LNCaP clone FGC (cell line): ENCODE measurements around the gene SLC35B2.

Experiments
- DNase-seq: peaks from one replicate; pipeline ENCODE4 v3.0.0-alpha.2; 2011; ENCODE audit warnings: low read depth
- H3K4me3 ChIP-seq: 2 replicates; pipeline ENCODE4 v1.5.1; 2011; ENCODE audit warnings: mild to moderate bottlenecking, low read depth, low read length, control low read depth
- TF ChIP-seq, protein P1 (sequence below): IDR thresholded peaks from 2 replicates; pipeline ENCODE4 v1.5.1; 2012; ENCODE audit warnings: mild to moderate bottlenecking; ENCODE audit not compliant: control insufficient read depth, insufficient read depth; ENCODE audit errors: extremely low read depth

The SLC35B2 gene

DNA sequence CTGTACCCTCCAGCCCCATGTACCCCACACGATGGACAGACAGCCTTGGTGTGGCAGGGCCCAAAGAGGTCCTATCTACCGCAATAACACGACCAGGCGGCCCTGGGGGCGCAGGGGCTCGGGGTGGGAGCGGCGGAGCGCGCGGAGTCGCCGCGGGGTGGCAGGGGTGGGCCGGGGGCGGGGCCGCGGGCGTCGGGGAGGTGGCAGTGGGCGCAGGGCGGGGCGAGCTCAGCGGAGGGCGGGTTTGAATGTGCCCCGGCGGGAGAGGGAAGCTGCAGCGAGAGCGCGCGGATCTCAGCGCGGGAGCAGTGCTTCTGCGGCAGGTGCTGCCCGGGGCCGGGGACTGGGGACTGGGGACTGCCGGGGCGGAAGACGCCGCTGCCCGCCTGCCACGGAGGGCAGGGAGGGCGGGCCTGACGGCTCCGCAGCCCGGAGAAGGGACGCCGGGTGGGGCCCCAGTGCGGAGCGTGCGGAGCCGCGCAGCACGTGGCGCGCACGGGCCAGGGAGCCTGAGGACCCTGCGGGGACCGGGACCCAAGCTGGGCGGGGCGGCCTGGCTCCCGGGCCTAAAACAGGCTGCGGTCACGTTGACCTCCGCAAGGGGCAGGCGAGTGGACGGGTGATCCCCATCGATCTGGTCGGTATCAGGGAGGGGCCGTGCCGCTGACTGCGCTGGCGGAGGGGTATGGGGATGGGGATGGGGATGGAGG is 33.9 kb downstream of the SLC35B2 start, which contains the start of gene SLC29A1:
Gene SLC29A1, plus strand, starts transcription at position 277 of the 710 bp plus-strand sequence. CDS start 3,719 bp downstream, outside the sequence.
- peak within 1 kb of the TSS; percentile 65 for H3K4me3 ChIP-seq
- no peak for DNase-seq
- TF ChIP-seq, protein P1, sequence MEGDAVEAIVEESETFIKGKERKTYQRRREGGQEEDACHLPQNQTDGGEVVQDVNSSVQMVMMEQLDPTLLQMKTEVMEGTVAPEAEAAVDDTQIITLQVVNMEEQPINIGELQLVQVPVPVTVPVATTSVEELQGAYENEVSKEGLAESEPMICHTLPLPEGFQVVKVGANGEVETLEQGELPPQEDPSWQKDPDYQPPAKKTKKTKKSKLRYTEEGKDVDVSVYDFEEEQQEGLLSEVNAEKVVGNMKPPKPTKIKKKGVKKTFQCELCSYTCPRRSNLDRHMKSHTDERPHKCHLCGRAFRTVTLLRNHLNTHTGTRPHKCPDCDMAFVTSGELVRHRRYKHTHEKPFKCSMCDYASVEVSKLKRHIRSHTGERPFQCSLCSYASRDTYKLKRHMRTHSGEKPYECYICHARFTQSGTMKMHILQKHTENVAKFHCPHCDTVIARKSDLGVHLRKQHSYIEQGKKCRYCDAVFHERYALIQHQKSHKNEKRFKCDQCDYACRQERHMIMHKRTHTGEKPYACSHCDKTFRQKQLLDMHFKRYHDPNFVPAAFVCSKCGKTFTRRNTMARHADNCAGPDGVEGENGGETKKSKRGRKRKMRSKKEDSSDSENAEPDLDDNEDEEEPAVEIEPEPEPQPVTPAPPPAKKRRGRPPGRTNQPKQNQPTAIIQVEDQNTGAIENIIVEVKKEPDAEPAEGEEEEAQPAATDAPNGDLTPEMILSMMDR = peak; percentile 39

DNA sequence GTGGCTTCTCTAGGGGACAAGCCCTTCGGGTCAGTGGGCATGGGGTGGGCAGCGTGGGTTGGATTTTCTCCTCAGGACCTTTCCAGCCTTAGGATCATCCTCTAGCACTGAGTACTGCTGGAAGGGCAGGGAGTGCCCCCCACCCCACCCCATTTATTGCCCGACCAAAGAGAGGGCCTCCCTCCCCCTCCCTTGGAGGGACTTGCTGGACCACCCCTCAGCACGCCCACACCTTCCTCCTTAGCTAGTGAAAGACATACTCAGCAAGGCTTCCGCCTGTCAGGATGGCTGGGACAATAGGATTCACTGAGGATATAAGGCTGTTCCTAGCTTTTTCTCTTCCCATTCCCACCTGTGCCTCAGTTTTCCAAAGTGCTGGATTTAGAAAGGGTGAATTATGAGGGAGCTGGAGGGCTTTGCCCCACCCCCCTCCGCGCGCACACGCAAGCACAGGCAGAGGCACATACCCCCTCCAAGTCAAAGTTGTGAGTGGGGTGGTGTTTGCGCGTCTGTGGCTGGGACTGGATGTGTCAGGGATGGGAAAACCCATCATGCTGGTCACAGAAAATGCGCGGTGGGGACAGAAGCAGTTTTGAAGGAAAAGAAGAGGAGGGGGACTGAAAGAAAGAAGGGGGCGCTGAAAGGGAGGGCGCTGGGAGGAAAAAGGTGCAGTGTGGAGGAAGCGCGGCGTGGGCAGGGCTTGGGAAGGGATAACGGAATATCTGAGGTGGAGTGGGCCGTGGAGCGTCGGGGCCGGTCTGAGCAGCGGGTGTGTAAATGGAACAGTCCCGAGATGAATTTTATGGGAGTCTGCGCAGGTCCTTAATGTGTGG is 34.6 kb downstream of the SLC35B2 start:
- H3K4me3 ChIP-seq = peak overlapping the region; percentile 65
- TF ChIP-seq, protein P1 = no peak
- DNase-seq = no peak

DNA sequence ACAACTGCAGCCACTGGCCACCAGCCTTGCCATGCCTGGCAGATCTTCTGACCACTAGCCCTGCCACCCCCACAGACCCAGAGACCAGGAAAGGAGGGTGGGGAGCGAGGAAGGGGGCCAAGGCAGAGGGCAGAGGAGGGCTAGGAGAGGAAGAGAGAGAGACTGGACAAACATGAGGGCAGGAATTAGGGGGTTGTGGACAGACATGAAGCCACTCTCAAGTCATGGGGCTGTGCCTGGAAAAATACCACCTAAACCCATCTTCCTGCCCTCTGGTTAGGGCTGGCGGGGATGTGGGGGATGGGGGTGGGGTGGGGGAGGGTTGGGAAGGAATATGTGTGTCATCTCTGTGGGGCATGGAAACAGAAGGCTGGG is 35.4 kb downstream of the SLC35B2 start:
- no peak for DNase-seq
- TF ChIP-seq, protein P1 = no peak
- no peak overlapping the region for H3K4me3 ChIP-seq

DNA sequence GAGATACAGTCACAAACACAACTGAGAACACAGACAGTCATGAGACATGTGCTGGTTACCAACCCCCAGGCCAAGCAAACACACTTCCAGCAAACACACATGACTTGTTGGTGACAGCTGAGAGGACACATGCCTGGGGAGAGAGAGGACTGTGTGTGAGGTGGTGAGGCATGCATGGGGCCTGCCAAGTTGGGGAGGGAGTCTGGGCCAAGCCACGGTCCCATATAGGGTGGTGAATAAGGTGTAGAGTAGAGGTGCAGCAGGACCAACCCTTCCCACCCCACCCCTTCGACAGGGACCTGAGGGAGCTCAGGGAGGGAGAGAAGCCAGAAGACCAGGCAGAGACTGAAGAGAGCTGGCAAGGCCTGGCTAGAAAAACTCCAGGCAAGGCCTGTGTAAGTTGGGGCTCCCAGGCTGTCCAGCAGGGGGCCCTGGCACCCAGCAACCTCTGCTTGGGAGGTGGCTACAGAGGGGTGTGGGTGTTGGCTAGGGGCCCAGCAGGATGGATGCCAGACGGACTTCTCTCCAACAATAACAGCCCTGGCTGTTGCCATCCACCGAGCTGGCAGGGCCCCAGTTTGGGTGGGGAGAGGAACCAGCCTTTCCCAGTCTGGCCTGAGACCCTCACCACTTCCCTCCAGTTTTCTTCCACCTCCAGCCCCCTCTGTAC is 35.9 kb downstream of the SLC35B2 start:
- H3K4me3 ChIP-seq = no peak overlapping the region
- TF ChIP-seq, protein P1 = peak; percentile 49
- peak; percentile 32 for DNase-seq

DNA sequence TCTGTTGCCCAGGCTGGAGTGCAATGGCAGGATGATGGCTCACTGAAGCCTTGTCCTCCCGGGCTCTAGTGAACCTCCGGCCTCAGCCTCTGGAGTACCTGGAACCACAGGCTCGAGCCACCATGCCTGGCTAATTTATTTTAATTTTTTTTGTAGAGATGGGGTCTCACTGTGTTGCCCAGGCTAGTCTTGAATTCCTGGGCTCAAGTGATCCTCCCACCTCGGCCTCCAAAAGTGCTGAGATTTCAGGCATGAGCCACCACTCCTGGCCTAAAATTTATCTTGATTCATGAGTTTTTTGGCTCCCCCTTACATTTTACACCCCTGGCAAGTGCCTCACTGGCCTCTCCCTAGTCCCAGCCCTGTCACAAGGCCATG is 36.4 kb downstream of the SLC35B2 start:
- no peak for DNase-seq
- TF ChIP-seq, protein P1 = no peak
- H3K4me3 ChIP-seq = no peak overlapping the region

DNA sequence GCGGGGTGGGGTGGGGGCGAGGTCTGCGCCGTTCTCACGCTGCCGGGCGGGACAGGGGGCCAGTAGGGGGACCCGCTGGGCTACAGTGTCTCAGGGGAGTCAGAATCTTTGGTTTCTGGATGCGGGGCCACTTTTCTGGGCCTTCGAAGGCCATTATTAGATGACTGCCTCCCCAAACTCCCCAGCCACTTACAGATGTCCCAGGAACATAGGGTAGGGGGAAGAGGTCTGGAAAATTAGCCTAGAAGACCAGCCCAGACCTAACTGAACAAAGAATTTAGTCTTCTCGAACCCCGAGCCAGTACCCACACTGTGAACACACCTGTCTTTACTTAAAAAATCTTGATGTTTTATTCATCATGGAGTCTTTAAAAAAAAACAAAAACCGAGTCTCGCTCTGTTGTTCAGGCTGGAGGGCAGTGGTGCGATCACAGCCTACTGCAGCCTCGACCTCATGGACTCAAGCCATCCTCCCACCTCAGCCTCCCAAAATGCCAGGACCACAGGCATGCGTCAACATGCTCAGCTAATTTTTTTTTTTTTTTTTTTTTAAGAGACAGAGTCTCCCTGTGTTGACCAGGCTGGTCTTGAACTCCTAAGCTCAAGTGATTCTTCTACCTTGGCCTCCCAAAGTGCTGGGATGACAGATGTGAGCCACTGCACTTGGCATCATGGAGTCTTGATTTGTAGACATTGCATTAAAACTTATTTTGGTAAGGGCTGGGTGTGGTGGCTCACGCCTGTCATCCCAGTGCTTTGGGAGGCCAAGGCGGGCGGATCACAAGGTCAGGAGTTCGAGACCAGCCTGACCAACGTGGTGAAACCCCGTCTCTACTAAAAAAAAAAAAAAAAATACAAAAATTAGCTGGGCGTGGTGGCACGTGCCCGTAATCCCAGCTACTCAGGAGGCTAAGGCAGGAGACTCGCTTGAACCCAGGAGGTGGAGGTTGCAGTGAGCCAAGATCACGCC is 37.2 kb downstream of the SLC35B2 start:
- TF ChIP-seq, protein P1 = no peak
- H3K4me3 ChIP-seq = no peak overlapping the region
- no peak for DNase-seq
